GM12878 (cell line): ENCODE data around the gene SH2D3A. TPM values are rescaled to one million over a fixed set of nuclear protein-coding genes. Genes with fewer than 3 reads are reported as not detected.
A peak's percentile ranks its signal among the peaks of the same experiment; 100 is the strongest.
"Not testable (repeated sequence)": the region's sequence is repeated elsewhere in the genome, so short reads cannot be mapped to it uniquely, and the experiment has no call there.

Experiments used
- ATAC-seq: fragments of 200-7000 bp; cut with Tn5 transposase; 3 replicates; pipeline ENCODE4 v1.9.1; 2020; ENCODE audit warnings: mild to moderate bottlenecking, moderate library complexity
- BruUV-seq: library from RNA; stranded (reverse); fragments of 400-500 nt; replicated peaks from 2 replicates; lab custom pipeline; 2021; lab: Mats Ljungman, UMichigan
- CTCF ChIA-PET: fragments of 300-600 bp; sonication (Branson Sonifier 250); formaldehyde crosslinking; extraction: SDS; loops from one replicate; lab custom pipeline; 2021; ENCODE audit warnings: inconsistent platforms; lab: Yijun Ruan, JAX
- POLR2A ChIA-PET: fragments of 350-600 bp; formaldehyde crosslinking; extraction: SDS; loops from one replicate; lab custom pipeline; 2021; ENCODE audit warnings: inconsistent platforms; lab: Charles Lee
- RAD21 ChIA-PET: fragments of 300-600 bp; sonication (Branson Sonifier 250); formaldehyde crosslinking; loops from one replicate; lab custom pipeline; 2023; ENCODE audit warnings: antibody characterized with exemption; ENCODE audit not compliant: unreplicated experiment; lab: Charles Lee
- SMC1A ChIA-PET: fragments of 300-600 bp; sonication (Branson Sonifier 250); formaldehyde crosslinking; loops from one replicate; lab custom pipeline; 2023; ENCODE audit not compliant: unreplicated experiment, uncharacterized antibody; lab: Charles Lee
- DNase-seq: peaks from one replicate; pipeline ENCODE4 v3.0.0-alpha.2; 2011; ENCODE audit warnings: low read depth, low spot score
- FAIRE-seq: peaks from 3 replicates; lab custom pipeline; 2011; peaks lifted over from hg19 to GRCh38; lab: Jason Lieb, UNC
- H2AFZ ChIP-seq: 2 replicates; pipeline ENCODE4 v1.6.0; 2011; ENCODE audit warnings: low read depth, low read length, control low read depth; ENCODE audit not compliant: control insufficient read depth
- H3K27ac ChIP-seq: 2 replicates; pipeline ENCODE4 v1.5.1; 2011; ENCODE audit warnings: control low read depth; ENCODE audit not compliant: control insufficient read depth, insufficient read depth
- H3K27me3 ChIP-seq, 2 experiments: replicated peaks in 1 of 2; 2 replicates each; pipeline versions ENCODE4 v1.6.0 to v1.6.1; 2011; ENCODE audit warnings: low read length in 1 of 2; ENCODE audit not compliant: control insufficient read depth in 2 of 2, insufficient read depth in 2 of 2
- H3K36me3 ChIP-seq, 2 experiments: 2 replicates each; pipeline ENCODE4 v1.5.1; 2011; ENCODE audit warnings: low read length in 1 of 2; ENCODE audit not compliant: control insufficient read depth in 2 of 2, insufficient read depth in 2 of 2
- H3K4me1 ChIP-seq: 2 replicates; pipeline ENCODE4 v1.6.1; 2011; ENCODE audit warnings: mild to moderate bottlenecking, low read length, moderate library complexity, mixed read lengths; ENCODE audit not compliant: control insufficient read depth, insufficient read depth
- H3K4me2 ChIP-seq: 2 replicates; pipeline ENCODE4 v1.6.0; 2011; ENCODE audit warnings: control low read depth; ENCODE audit not compliant: control insufficient read depth, insufficient read depth
- H3K4me3 ChIP-seq: fragments of 200-600 bp; sonication (generic); 2 replicates; pipeline ENCODE4 v1.5.1; 2016
- H3K79me2 ChIP-seq: 2 replicates; pipeline ENCODE4 v1.6.0; 2011; ENCODE audit warnings: low read length; ENCODE audit not compliant: control insufficient read depth, insufficient read depth
- H3K9ac ChIP-seq: 2 replicates; pipeline ENCODE4 v1.8.0; 2011; ENCODE audit warnings: low read length, control low read depth, mixed read lengths; ENCODE audit not compliant: control insufficient read depth, insufficient read depth
- H3K9me3 ChIP-seq: replicated peaks from 3 replicates; pipeline ENCODE4 v1.5.1; 2011; ENCODE audit warnings: mild to moderate bottlenecking, low read length; ENCODE audit not compliant: control insufficient read depth, insufficient read depth
- H4K20me1 ChIP-seq: 2 replicates; pipeline ENCODE4 v1.6.0; 2011; ENCODE audit not compliant: control insufficient read depth, insufficient read depth
- NR2C2 ChIP-seq: IDR thresholded peaks from 2 replicates; pipeline ENCODE4 v1.6.1; 2011; ENCODE audit warnings: borderline replicate concordance, low read depth; ENCODE audit not compliant: control insufficient read depth, insufficient read length
- SPI1 ChIP-seq: IDR thresholded peaks from 2 replicates; pipeline ENCODE4 v1.6.1; 2011; ENCODE audit warnings: low read depth, mild to moderate bottlenecking, low read length, moderate library complexity, borderline replicate concordance; ENCODE audit not compliant: insufficient read depth
- WGBS: methylation state at CpG from one replicate; pipeline ENCODE4 v1.1.6; 2016; ENCODE audit warnings: low lambda C conversion rate; ENCODE audit not compliant: insufficient replicate concordance, insufficient coverage; ENCODE audit errors: missing lambda C conversion rate; 5-methylcytosine and 5-hydroxymethylcytosine counted together
- in situ Hi-C: fragments of 300-500 bp; cut with MboI; formaldehyde crosslinking; loops from 9 replicates; pipeline ENCODE4 v1.14.3; 2018; ENCODE audit warnings: mixed read lengths
- intact Hi-C: fragments of 100-400 bp; cut with micrococcal nuclease; formaldehyde crosslinking; loops from one replicate; pipeline ENCODE4 v1.14.2; 2022; ENCODE audit not compliant: unreplicated experiment
- polyA plus RNA-seq, 11 experiments: library from polyadenylated mRNA; depleted of rRNA in 4 of 11; unstranded in 6 of 11; stranded (reverse) in 5 of 11; fragments of >200 nt; fragmentation: Nextera tagmentation in 4 of 11; fragmentation: Illumina TruSeq in 1 of 11; extraction: Ambion mirVana in 4 of 11; extraction: Trizol in 1 of 11; gene quantifications; 1 replicate in 1 of 11; 2 replicates in 10 of 11; pipeline versions ENCODE4 v1.2.1 to v1.2.3, GENCODE V29; 2011 to 2016; ENCODE audit warnings: inconsistent platforms in 2 of 11, missing spikeins in 2 of 11, low read depth in 1 of 11
- total RNA-seq, 4 experiments: library from RNA; depleted of rRNA in 3 of 4; stranded (reverse); fragments of >200 nt in 3 of 4; fragmentation: Illumina TruSeq in 1 of 4; extraction: Trizol in 1 of 4; gene quantifications; 2 replicates each; pipeline versions ENCODE4 v1.2.1 to v1.2.3, GENCODE V29; 2013 to 2021

The SH2D3A gene
- total and polyA plus RNA-seq, 10 of the 15 experiments (the other 5 are each of a cell fraction or from before 2014, with no cell fraction given), result 0.77 to 24.4 (median 9.5) TPM

GRCh38 chr19:6765738-6766356, 1.4 kb downstream of the SH2D3A start:
- Histone ChIP-seq H3K4me1 (peaks cover 23% of the 10 kb centered on the region), H3K36me3 (no peaks in the 10 kb centered on the region; a peak in 1 of 4 replicates), H4K20me1 (no peaks in the 10 kb centered on the region), H3K27me3 (no peaks in the 10 kb centered on the region), H3K79me2 (peaks cover 10% of the 10 kb centered on the region), H3K27ac (peak overlapping the region; percentile 71; the same call in 1 of the 2 replicates), H2AFZ (no peak overlapping the region), H3K9me3 (no peaks in the 10 kb centered on the region; the same call in 2 of the 3 replicates), H3K4me3 (peak overlapping the region; percentile 85)
- DNase-seq (no peak), ATAC-seq (no peak)
- BruUV-seq, result TSS peak; percentile 81
- RAD21 ChIA-PET, result no interaction called here
- SMC1A ChIA-PET, result interaction anchor here (0.7 to 1.0 kb wide), 2 partner anchors 9 to 303 kb away, joined by 3 to 4 read pairs; no protein-coding TSS in a partner anchor
- intact Hi-C loops, result loop anchor here (2.0 to 5.0 kb wide), 2 partner anchors 27 to 174 kb away; partner anchors contain the start of genes CD70 and TRIP10
- WGBS, result 49% methylated on average over 7 of the region's 8 CpGs
- TF ChIP-seq SPI1, result peak; percentile 21; the same call in 1 of the 2 replicates
- no peak for TF ChIP-seq NR2C2
- TF ChIP-seq, all 136 proteins: peak for 1
- POLR2A ChIA-PET, result interaction anchor here (3.0 kb wide), 1 partner anchor 29 kb away, joined by 19 read pairs; the partner anchor contains the start of gene GPR108
- Histone ChIP-seq H3K4me2 (peak overlapping the region; percentile 96), H3K9ac (peak overlapping the region; percentile 55; the same call in 1 of the 2 replicates)
- CTCF ChIA-PET, result interaction anchor here (0.8 to 4.0 kb wide), 3 partner anchors 16 to 134 kb away, joined by 4 to 38 read pairs (median 17); partner anchors contain the start of gene GPR108
- no peak for FAIRE-seq
- in situ Hi-C loops, result no loop called here

DNA sequence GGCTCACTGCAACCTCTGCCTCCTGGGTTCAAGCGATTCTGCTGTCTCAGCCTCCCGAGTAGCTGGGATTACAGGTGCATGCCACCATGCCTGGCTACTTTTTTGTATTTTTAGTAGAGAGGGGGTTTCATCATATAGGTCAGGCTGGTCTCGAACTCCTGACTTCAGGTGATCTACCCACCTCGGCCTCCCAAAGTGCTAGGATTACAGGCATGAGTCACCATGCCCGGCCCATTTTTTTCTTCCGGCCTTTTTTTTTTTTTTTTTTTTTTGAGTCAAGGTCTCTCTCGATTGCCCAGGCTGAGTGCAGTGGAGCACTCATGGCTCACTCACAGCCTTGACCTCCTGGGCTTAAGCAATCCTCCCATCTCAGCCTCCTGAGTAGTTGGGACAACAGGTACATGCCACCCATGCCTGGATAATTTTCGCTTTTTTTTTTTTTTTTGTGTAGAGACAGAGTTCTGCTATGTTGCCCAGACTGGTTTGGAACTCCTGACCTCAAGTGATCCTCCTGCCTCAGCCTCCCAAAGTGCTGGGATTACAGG, 4.9 kb downstream of the SH2D3A start:
- in situ Hi-C loops, DNase-seq: not testable (repeated sequence)
- 88% methylated on average over 4 of the region's 8 CpGs for WGBS

More for the DNA sequence above, 4.9 kb downstream of the SH2D3A start:
- H3K4me3 ChIP-seq, H3K36me3 ChIP-seq, H2AFZ ChIP-seq, H4K20me1 ChIP-seq, H3K9me3 ChIP-seq, H3K9ac ChIP-seq, SMC1A ChIA-PET, H3K27me3 ChIP-seq, H3K27ac ChIP-seq, RAD21 ChIA-PET, intact Hi-C loops, CTCF ChIA-PET, H3K4me2 ChIP-seq, FAIRE-seq, H3K79me2 ChIP-seq, ATAC-seq, BruUV-seq: not testable (repeated sequence)
- peaks cover 13% of the 10 kb centered on the region for H3K4me1 ChIP-seq
- POLR2A ChIA-PET, result interaction anchor here (1.9 kb wide), 1 partner anchor 10 kb away, joined by 10 read pairs; the partner anchor contains the start of gene VAV1
